A549 (cell line): ENCODE measurements around the gene SLC25A34. TPM values are rescaled to one million over a fixed set of nuclear protein-coding genes. Genes with fewer than 3 reads are reported as not detected.

Experiments
- ATAC-seq, 2 experiments: fragments of 200-7000 bp in 1 of 2; fragments of >200 bp in 1 of 2; cut with Nextera tagmentation in 1 of 2; cut with Tn5 transposase in 1 of 2; 3 replicates each; pipeline versions ENCODE4 v1.8.0 to v1.9.1; 2018 to 2020; ENCODE audit warnings: mild to moderate bottlenecking in 1 of 2, moderate library complexity in 1 of 2
- CTCF ChIA-PET: fragments of 300-600 bp; sonication (Branson Sonifier 250); formaldehyde crosslinking; extraction: SDS; loops from one replicate; lab custom pipeline; 2021; ENCODE audit warnings: antibody characterized with exemption, inconsistent platforms; lab: Yijun Ruan, JAX
- POLR2A ChIA-PET: fragments of 350-600 bp; formaldehyde crosslinking; extraction: SDS; loops from one replicate; lab custom pipeline; 2021; ENCODE audit warnings: antibody characterized with exemption, inconsistent platforms; lab: Yijun Ruan, JAX
- DNase-seq, 2 experiments: peaks; one replicate each; pipeline versions ENCODE4 v3.0.0 to v3.0.0-alpha.2; 2011 to 2016; ENCODE audit warnings: low read depth in 1 of 2, low spot score in 1 of 2
- FAIRE-seq: peaks from 2 replicates; lab custom pipeline; 2011; peaks lifted over from hg19 to GRCh38; lab: Jason Lieb, UNC
- H3K27ac ChIP-seq, 2 experiments: fragments of >200 bp; sonication (Bioruptor Twin); formaldehyde crosslinking; 3 replicates each; pipeline ENCODE4 v1.5.1; 2016 to 2017
- H3K4me1 ChIP-seq: fragments of >200 bp; sonication (Bioruptor Twin); formaldehyde crosslinking; 3 replicates; pipeline ENCODE4 v1.6.1; 2016
- H3K4me2 ChIP-seq: fragments of >200 bp; sonication (Bioruptor Twin); formaldehyde crosslinking; 3 replicates; pipeline ENCODE4 v1.6.1; 2016
- H3K4me3 ChIP-seq: fragments of >200 bp; sonication (Bioruptor Twin); formaldehyde crosslinking; 3 replicates; pipeline ENCODE4 v1.5.1; 2016
- H3K9me3 ChIP-seq: fragments of >200 bp; sonication (Bioruptor Twin); formaldehyde crosslinking; 3 replicates; pipeline ENCODE4 v1.6.1; 2016
- BCL3 ChIP-seq: fragments of >200 bp; sonication (Bioruptor Twin); formaldehyde crosslinking; IDR thresholded peaks from 3 replicates; pipeline ENCODE4 v1.6.1; 2016
- BHLHE40 ChIP-seq: IDR thresholded peaks from 2 replicates; pipeline ENCODE4 v1.6.1; 2012; ENCODE audit warnings: low read depth, low read length, inconsistent platforms
- CBX2 ChIP-seq: fragments of 200-600 bp; sonication (generic); IDR thresholded peaks from 2 replicates; pipeline ENCODE4 v1.6.1; 2016; ENCODE audit warnings: low read depth, mild to moderate bottlenecking, borderline replicate concordance
- CBX8 ChIP-seq: fragments of 200-600 bp; sonication (generic); IDR thresholded peaks from 2 replicates; pipeline ENCODE4 v1.6.1; 2016
- CHD2 ChIP-seq: fragments of 150-350 bp; IDR thresholded peaks from 2 replicates; pipeline ENCODE4 v1.6.1; 2014; ENCODE audit warnings: low read length; ENCODE audit not compliant: partially characterized antibody
- CTCF ChIP-seq: fragments of >200 bp; sonication (Bioruptor Twin); formaldehyde crosslinking; IDR thresholded peaks from 3 replicates; pipeline ENCODE4 v1.5.1; 2016
- EP300 ChIP-seq, 2 experiments: fragments of >200 bp; sonication (Bioruptor Twin); formaldehyde crosslinking; IDR thresholded peaks; 2 replicates in 1 of 2; 3 replicates in 1 of 2; pipeline ENCODE4 v1.6.1; 2016 to 2017
- GATA3 ChIP-seq: IDR thresholded peaks from 2 replicates; pipeline ENCODE4 v1.6.1; 2012; ENCODE audit warnings: borderline replicate concordance
- HDAC2 ChIP-seq: fragments of 200-600 bp; sonication (generic); IDR thresholded peaks from 2 replicates; pipeline ENCODE4 v1.6.1; 2016
- HOXB13 ChIP-seq: fragments of 250-450 bp; sonication (Bioruptor Pico); IDR thresholded peaks from 2 replicates; pipeline ENCODE4 v1.5.0; 2020; ENCODE audit warnings: low read depth, mild to moderate bottlenecking, moderate library complexity
- KDM5A ChIP-seq: fragments of 200-600 bp; sonication (generic); IDR thresholded peaks from 2 replicates; pipeline ENCODE4 v1.6.1; 2016; ENCODE audit warnings: antibody characterized with exemption, mild to moderate bottlenecking
- MAFK ChIP-seq: fragments of 450-650 bp; IDR thresholded peaks from 2 replicates; pipeline ENCODE4 v1.6.1; 2014; ENCODE audit not compliant: partially characterized antibody
- MYC ChIP-seq: IDR thresholded peaks from 2 replicates; pipeline ENCODE4 v1.6.1; 2012; ENCODE audit warnings: mild to moderate bottlenecking, inconsistent platforms, low read length, improper control_type of control experiment, borderline replicate concordance
- NFE2L2 ChIP-seq: fragments of 150-350 bp; conservative IDR thresholded peaks from 2 replicates; pipeline ENCODE4 v1.6.1; 2014; ENCODE audit warnings: low read length
- NPAS2 ChIP-seq: fragments of 250-450 bp; sonication (Bioruptor Pico); IDR thresholded peaks from 2 replicates; pipeline ENCODE4 v1.8.0; 2022; ENCODE audit warnings: mild to moderate bottlenecking, moderate library complexity, borderline replicate concordance
- PBX3 ChIP-seq: IDR thresholded peaks from 2 replicates; pipeline ENCODE4 v1.6.1; 2012
- PHF8 ChIP-seq: fragments of 200-600 bp; sonication (generic); IDR thresholded peaks from 2 replicates; pipeline ENCODE4 v1.6.1; 2016; ENCODE audit warnings: low read depth, mild to moderate bottlenecking, antibody characterized with exemption, moderate library complexity, borderline replicate concordance
- POLR2A ChIP-seq: IDR thresholded peaks from 2 replicates; pipeline ENCODE4 v1.6.1; 2012; ENCODE audit warnings: mild to moderate bottlenecking, low read length
- POLR2AphosphoS2 ChIP-seq: conservative IDR thresholded peaks from 2 replicates; pipeline ENCODE4 v1.6.1; 2012; ENCODE audit warnings: low read length, improper control_type of control experiment, inconsistent platforms
- RARB ChIP-seq: fragments of 250-450 bp; sonication (Bioruptor Pico); IDR thresholded peaks from 2 replicates; pipeline ENCODE4 v1.8.0; 2021; ENCODE audit warnings: mild to moderate bottlenecking, moderate library complexity
- RNF2 ChIP-seq: fragments of 200-600 bp; sonication (generic); IDR thresholded peaks from 2 replicates; pipeline ENCODE4 v1.6.1; 2016; ENCODE audit warnings: low read depth, mild to moderate bottlenecking, antibody characterized with exemption, moderate library complexity, borderline replicate concordance
- SREBF2 ChIP-seq: fragments of 450-650 bp; IDR thresholded peaks from 2 replicates; pipeline ENCODE4 v1.6.1; 2014; ENCODE audit warnings: mild to moderate bottlenecking, moderate library complexity
- TFCP2L1 ChIP-seq: fragments of 250-450 bp; sonication (Bioruptor Pico); IDR thresholded peaks from 2 replicates; pipeline ENCODE4 v1.5.0; 2021; ENCODE audit warnings: mild to moderate bottlenecking
- USF2 ChIP-seq: fragments of 450-650 bp; IDR thresholded peaks from 2 replicates; pipeline ENCODE4 v1.6.1; 2014; ENCODE audit warnings: antibody characterized with exemption
- ZC3H11A ChIP-seq: fragments of 450-650 bp; IDR thresholded peaks from 2 replicates; pipeline ENCODE4 v1.6.1; 2014; ENCODE audit warnings: antibody characterized with exemption, mild to moderate bottlenecking
- ZFP36 ChIP-seq: fragments of 450-650 bp; IDR thresholded peaks from 2 replicates; pipeline ENCODE4 v1.6.1; 2014; ENCODE audit warnings: borderline replicate concordance; ENCODE audit not compliant: partially characterized antibody
- WGBS: methylation state at CpG from one replicate; pipeline ENCODE4 v1.1.6; 2017; ENCODE audit errors: missing lambda C conversion rate; 5-methylcytosine and 5-hydroxymethylcytosine counted together
- polyA plus RNA-seq, 4 experiments: library from polyadenylated mRNA; depleted of rRNA in 3 of 4; stranded (reverse); fragments of >200 nt; fragmentation: RNase III in 1 of 4; extraction: RNeasy Plus Mini Kit Qiagen cat#74134 plus additional on column Dnase treatment in 1 of 4; gene quantifications; 2 replicates in 3 of 4; 3 replicates in 1 of 4; pipeline ENCODE4 v1.2.3, GENCODE V29; 2011 to 2017

The SLC25A34 gene
- polyA plus RNA-seq, 2 of the 4 experiments (the other 2 are of a cell fraction): 0.12 to 0.19 TPM

- H3K27ac ChIP-seq: no peak overlapping the region
- ATAC-seq (no peak), DNase-seq (no peak), FAIRE-seq (no peak)
- 88% methylated on average over 10 of the region's 10 CpGs for WGBS
- no peaks in the 10 kb centered on the region for H3K9me3 ChIP-seq
- TF ChIP-seq BCL3: no peak
- no peak for TF ChIP-seq NFE2L2
- no peak for TF ChIP-seq HOXB13 (CRISPR knock-in tag)
- no peak for TF ChIP-seq TFCP2L1 (CRISPR knock-in tag)
- TF ChIP-seq GATA3: no peak
- no peak for TF ChIP-seq MAFK
- TF ChIP-seq PHF8: no peak
- no peak for TF ChIP-seq RNF2
- TF ChIP-seq CBX8: no peak
- TF ChIP-seq RARB (CRISPR knock-in tag): no peak
- TF ChIP-seq PBX3: no peak
- no peak for TF ChIP-seq NPAS2 (CRISPR knock-in tag)
- no peak for TF ChIP-seq ZC3H11A
- TF ChIP-seq MYC: no peak
- TF ChIP-seq USF2: no peak
- CTCF ChIA-PET: no interaction called here
- POLR2A ChIA-PET: no interaction called here
- H3K4me3 ChIP-seq: no peak overlapping the region
- peaks cover 29% of the 10 kb centered on the region for H3K4me1 ChIP-seq
- no peak overlapping the region for H3K4me2 ChIP-seq
Observed at GRCh38 chr1:15751717-15752116, 15.7 kb downstream of the SLC25A34 start.

GRCh38 chr1:15753776-15754175 lies 17.7 kb downstream of the SLC25A34 start:
- Histone ChIP-seq H3K4me3 (no peak overlapping the region), H3K9me3 (no peaks in the 10 kb centered on the region), H3K4me1 (peaks cover 38% of the 10 kb centered on the region), H3K27ac (peak overlapping the region in 1 of 2 experiments; percentile 10; a peak in 1 of 6 replicates)
- ChIA-PET POLR2A (no interaction called here), CTCF (interaction anchor here (1.0 to 1.5 kb wide), 3 partner anchors 12 to 158 kb away, joined by 3 to 4 read pairs (median 4); no protein-coding TSS in a partner anchor)
- no peak for ATAC-seq
- FAIRE-seq: no peak
- no peak for DNase-seq
- no peak for TF ChIP-seq ZFP36
- no peak for TF ChIP-seq HDAC2
- no peak for TF ChIP-seq CHD2
- TF ChIP-seq SREBF2: no peak
- no peak for TF ChIP-seq ZC3H11A
- no peak for TF ChIP-seq POLR2AphosphoS2
- no peak for TF ChIP-seq RARB (CRISPR knock-in tag)
- TF ChIP-seq BHLHE40: no peak
- no peak for TF ChIP-seq KDM5A
- TF ChIP-seq CBX2: no peak
- no peak for TF ChIP-seq EP300 (IDR thresholded peaks at IDR 0.05)
- no peak for TF ChIP-seq PBX3
- no peak for TF ChIP-seq POLR2A
- TF ChIP-seq TFCP2L1 (CRISPR knock-in tag): no peak
- TF ChIP-seq CTCF: no peak
- TF ChIP-seq, all 56 proteins: peak for 0
- H3K4me2 ChIP-seq: no peak overlapping the region
- WGBS: 83% methylated on average over 9 of the region's 10 CpGs
